Muscle of arm (tissue), 12 donors: ENCODE results near the gene TBC1D1. TPM values are rescaled to one million over a fixed set of nuclear protein-coding genes. Genes with fewer than 3 reads are reported as not detected.

Experiments used
- DNase-seq: peaks from one replicate; pipeline ENCODE4 v3.0.0-alpha.2; 2013
- polyA plus RNA-seq, 12 donors: library from polyadenylated mRNA; unstranded; fragments of 120-200 nt; gene quantifications; one replicate each; pipeline ENCODE4 v1.2.1, GENCODE V29; 2013; ENCODE audit not compliant: insufficient read length in 12 of 12

Gene TBC1D1
- polyA plus RNA-seq, 12 donors, result 36.0 to 71.2 (median 61.3) TPM; not detected in 1

DNA sequence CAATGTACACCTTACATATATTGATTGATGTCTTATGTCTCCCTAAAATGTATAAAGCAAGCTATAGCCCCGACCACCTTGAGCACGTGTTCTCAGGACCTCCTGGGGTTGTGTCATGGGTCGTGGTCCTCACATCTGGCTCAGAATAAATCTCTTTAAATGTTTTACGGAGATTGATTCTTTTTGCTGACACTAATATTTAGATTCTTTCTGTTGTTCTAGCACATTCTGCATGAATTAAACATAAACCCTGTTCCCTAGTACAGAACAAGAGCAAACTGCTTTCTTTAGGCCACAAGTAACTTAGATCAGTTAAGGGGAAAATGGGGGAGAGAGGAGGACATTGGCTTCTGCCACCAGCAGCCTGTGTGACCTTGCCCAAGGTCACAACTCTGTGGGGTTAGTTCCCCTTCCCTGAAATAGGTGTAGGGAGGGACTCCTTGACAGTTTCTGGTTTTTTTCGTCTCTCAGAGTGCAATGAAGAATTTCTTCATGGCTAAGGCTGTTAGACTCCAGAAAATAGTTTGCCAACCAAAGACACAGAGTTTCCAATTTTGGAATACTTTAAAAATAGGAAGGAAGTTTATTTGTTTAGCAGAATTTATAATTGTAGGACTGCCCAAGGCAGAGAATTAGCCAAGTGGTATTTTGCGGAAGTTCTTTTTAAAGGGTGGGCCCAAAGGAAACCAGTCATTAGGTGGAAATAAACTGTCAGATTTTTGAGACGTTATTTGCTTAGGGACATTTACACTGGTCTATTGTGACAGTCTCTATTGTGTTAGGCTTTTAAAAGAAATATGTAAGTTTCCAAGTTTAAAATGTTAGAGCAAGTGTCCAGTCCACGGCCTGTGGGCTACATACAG is 98.7 kb downstream of the TBC1D1 start:
- no peak for DNase-seq

GRCh38 chr4:37990731-37991245 is 99.9 kb downstream of the TBC1D1 start:
- DNase-seq, result no peak

GRCh38 chr4:37991623-37992410 is 100.9 kb downstream of the TBC1D1 start:
- DNase-seq, result no peak

DNA sequence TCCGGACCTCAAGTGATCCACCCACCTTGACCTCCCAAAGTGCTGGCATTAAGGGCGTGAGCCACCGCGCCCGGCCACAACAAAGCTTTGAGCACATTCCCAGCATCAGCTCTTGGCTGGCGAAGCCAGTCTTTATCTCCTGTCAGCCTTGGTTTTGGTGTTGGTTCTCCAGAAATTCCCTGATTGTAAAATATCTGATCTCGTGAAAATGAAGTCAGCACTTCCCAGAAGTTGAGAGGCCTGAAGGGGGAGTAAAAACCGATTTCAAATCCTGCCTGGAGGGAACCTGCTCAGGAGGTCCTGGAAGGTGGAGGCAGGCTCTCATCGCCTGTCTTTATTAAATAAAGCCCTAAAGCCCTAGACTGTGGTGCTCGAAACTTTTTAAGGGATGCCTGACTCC is 102.9 kb downstream of the TBC1D1 start:
- no peak for DNase-seq

GRCh38 chr4:37994569-37994968 is 103.7 kb downstream of the TBC1D1 start:
- no peak for DNase-seq

DNA sequence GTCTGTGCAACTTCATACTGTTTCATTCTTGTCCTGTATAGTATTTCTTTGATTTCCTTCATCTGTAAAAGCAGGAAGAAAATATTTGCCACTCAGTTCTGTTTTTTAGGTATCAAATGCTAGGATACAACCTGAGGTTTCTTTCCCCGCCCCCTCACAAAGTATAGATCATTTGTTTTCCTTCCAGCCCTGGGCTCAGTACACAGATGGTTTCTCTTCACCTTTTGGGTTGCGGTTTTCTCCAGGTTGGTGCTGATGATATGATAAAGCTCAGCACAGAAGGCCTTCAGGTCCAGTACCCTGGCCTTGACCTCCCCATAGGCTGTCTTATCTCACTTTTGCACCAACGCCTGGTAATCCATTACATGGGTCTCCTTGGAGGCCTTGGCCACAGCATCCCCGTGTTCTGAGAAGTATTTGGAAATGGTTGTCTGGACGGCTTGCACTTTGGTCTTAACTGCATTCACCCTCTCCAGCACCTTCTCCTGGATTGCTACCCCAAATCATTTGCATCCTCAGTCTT is 104.5 kb downstream of the TBC1D1 start:
- DNase-seq, result no peak

GRCh38 chr4:37995981-37996775 is 105.3 kb downstream of the TBC1D1 start:
- no peak for DNase-seq

- DNase-seq, result no peak
These were observed 107.3 kb downstream of the TBC1D1 start for GRCh38 chr4:37998226-37998625.

- no peak for DNase-seq
These were observed 108.3 kb downstream of the TBC1D1 start for GRCh38 chr4:37999000-37999716.

DNA sequence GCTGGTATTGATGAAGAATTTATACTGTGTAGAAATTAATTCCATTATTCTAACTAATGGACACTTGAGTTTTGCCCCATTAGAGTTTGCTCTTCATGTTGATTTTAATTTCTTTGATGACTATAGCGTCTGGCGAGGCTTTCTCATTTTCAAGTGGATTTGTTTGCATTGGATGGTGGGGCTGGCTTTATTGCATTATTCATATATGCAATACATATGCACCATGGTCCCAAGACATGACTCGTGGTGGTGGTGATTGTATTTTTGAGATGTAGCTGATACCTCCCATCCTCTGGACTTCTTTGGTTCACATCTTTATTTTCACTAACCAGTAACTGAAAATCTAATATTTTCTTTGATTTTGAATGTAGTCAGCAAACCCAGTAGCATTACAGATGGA is 109.1 kb downstream of the TBC1D1 start:
- no peak for DNase-seq

DNA sequence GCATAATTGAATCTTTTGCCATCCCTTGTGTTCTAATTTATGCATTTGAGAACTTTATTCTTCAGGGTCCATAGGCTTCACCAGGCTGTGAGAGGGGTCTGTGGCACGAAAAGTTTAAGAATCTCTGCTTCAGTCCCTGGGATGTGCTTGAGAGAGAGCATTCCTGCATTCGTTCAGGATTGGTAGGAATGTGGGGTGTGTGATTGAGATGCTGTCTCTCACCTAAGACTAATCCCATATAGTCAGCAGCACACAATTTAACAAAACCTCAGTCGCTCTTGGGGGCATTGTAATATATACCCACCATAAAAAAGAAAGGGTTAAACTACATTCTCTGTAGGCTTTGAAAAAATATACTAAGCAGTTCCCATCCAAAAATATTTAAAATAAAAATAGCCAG is 111.0 kb downstream of the TBC1D1 start:
- no peak for DNase-seq

- no peak for DNase-seq
These were observed 111.7 kb downstream of the TBC1D1 start for GRCh38 chr4:38002451-38003071.

- DNase-seq, result no peak
These were observed 112.2 kb downstream of the TBC1D1 start for GRCh38 chr4:38003102-38003501.

DNA sequence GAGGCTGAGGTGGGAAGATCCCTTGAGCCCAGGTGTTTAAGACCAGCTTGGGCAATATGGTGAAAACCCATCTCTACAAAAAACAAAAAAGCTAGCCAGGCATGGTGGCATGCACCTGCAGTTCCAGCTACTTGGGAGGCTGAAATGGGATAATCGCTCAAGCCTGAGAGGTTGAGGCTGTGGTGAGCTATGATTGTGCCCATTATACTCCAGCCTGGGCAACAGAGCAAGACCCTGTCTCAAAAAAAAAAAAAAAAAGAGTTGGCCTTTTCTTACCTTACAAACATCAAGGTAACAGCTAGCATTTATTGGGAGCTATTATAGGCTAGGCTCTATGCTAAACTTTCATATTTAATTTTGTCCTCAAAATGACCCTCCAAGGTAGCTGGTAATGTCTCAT is 112.7 kb downstream of the TBC1D1 start:
- DNase-seq, result no peak

GRCh38 chr4:38004062-38004461 is 113.2 kb downstream of the TBC1D1 start:
- no peak for DNase-seq

- DNase-seq, result no peak
These were observed 114.0 kb downstream of the TBC1D1 start for GRCh38 chr4:38004887-38005286.

GRCh38 chr4:38005637-38006036 is 114.8 kb downstream of the TBC1D1 start:
- DNase-seq, result no peak

- DNase-seq, result no peak
These were observed 116.8 kb downstream of the TBC1D1 start for GRCh38 chr4:38007645-38008044.

DNA sequence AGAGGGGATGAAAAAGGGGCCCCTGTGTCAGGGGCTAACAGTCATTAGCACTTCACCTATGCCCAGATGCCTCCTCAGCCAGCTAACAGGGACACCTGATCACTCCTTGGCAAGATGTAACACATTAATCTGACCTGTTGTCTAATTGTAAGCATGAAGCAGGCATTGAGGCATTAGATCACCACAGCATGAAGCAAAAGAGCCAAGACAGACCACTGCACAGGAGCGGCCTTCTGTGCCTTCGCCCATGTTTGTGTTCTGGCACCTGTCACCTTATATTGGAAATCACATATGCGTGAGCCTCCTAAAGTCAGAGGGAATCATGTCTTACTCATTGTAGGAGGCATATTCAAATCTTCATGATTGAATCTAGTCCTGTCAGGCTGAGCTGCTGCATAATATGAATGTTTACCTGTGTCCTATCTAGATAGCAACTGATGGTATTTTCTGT is 117.7 kb downstream of the TBC1D1 start:
- DNase-seq, result no peak

- DNase-seq, result no peak
These were observed 118.5 kb downstream of the TBC1D1 start for GRCh38 chr4:38009421-38009820.
